Measurements from ENCODE around the gene ZNF460. TPM values are rescaled to one million over a fixed set of nuclear protein-coding genes. Genes with fewer than 3 reads are reported as not detected.

The ZNF460 gene
- total RNA-seq, result 49.9 and 84.8 TPM in 2 replicates

GRCh38 chr19:57280165-57280961 lies at the start of gene ZNF460:
Gene ZNF460 (plus strand): TSS chr19:57280485. CDS start chr19:57280807, 322 bp downstream.

GRCh38 chr19:57240311-57241090 lies 39.8 kb upstream of the ZNF460 start, which contains the start of gene ZNF805:
Gene ZNF805 (plus strand): TSS chr19:57240632. CDS start chr19:57240892, 260 bp downstream.

DNA sequence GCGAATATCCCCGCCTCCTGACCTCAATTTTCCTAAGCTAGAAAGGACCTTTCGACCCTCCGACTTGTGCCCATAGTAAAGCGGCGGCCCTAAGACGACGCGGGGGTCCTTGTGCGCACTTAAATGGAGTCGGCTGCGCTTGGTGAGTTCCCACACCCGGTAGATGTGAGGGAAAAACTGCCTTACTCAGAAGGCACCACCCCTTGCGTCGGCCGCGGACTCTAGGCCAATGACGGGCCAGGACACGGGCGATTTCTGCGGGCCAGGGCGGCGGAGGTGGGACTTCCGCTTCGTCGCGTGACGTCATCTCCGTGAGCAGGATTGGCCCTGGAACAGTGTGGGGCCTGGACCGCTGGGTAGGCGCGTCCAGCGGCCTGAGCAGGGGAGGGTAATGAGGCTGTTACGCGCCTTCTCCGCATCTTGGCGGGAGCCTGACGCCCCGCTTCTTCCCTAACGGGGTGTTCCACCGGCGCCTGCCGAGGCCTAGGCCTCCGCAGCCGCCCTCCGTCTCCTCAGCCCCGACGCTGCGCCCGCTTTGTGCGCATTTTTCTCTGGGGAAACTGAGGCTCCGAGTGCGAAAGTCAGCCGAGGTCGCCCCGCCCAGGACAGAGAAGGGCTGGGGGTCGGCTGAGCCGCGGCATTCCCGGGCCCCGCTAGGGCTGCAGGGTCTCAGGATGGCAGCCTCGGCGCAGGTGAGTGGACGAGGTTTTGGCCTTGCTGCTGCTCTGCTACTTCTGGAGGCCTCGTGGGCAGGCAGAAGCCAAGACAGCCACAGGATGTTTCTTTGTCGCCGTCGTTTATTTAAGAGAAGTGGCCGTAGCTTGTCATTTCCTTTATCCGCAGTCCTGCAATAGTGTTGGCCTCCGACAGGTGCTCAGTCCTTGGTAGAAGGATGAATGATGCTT lies 40.1 kb downstream of the ZNF460 start, which contains the start of gene ZNF543:
ZNF543 (plus strand) TSS at position 293 of the 905 bp plus-strand sequence; CDS start at position 675, 382 bp downstream.

Other genes with a start within 250 kb of the ZNF460 start
- gene USP29, start 160.5 kb upstream of the ZNF460 start, total RNA-seq, result not detected in 2 replicates
- not detected in 2 replicates for gene ZIM3, start 135.3 kb upstream of the ZNF460 start, total RNA-seq
- not detected in 2 replicates for gene DUXA, start 113.0 kb upstream of the ZNF460 start, total RNA-seq
- 23.8 and 29.5 TPM in 2 replicates for gene ZNF264, start 89.0 kb upstream of the ZNF460 start, total RNA-seq
- 0.27 and 0.66 TPM in 2 replicates for gene AURKC, start 49.5 kb upstream of the ZNF460 start, total RNA-seq
- gene ZNF805, start 39.9 kb upstream of the ZNF460 start, total RNA-seq, result 20.1 and 30.9 TPM in 2 replicates
- gene ZNF543, start 40.0 kb downstream of the ZNF460 start, total RNA-seq, result 7.9 and 10.7 TPM in 2 replicates
- 7.6 and 8.9 TPM in 2 replicates for gene ZNF304, start 70.8 kb downstream of the ZNF460 start, total RNA-seq
- 6.5 and 8.8 TPM in 2 replicates for gene TRAPPC2B, start 83.1 kb downstream of the ZNF460 start, total RNA-seq
- 3.6 and 3.7 TPM in 2 replicates for gene ZNF547, start 83.1 kb downstream of the ZNF460 start, total RNA-seq
- gene ZNF548, start 109.4 kb downstream of the ZNF460 start, total RNA-seq, result 12.1 and 18.9 TPM in 2 replicates
- 9.1 and 9.5 TPM in 2 replicates for gene ZNF17, start 130.7 kb downstream of the ZNF460 start, total RNA-seq
- 10.7 and 13.4 TPM in 2 replicates for gene ZNF749, start 154.8 kb downstream of the ZNF460 start, total RNA-seq
- gene VN1R1, start 176.7 kb downstream of the ZNF460 start, total RNA-seq, result 0.18 and 0.56 TPM in 2 replicates
- gene ZNF772, start 197.1 kb downstream of the ZNF460 start, total RNA-seq, result 10.2 and 18.1 TPM in 2 replicates
- gene ZNF419, start 207.3 kb downstream of the ZNF460 start, total RNA-seq, result 7.1 and 9.7 TPM in 2 replicates
- gene ZNF773, start 219.5 kb downstream of the ZNF460 start, total RNA-seq, result 5.8 and 9.9 TPM in 2 replicates
- gene ZNF549, start 246.9 kb downstream of the ZNF460 start, total RNA-seq, result 3.5 and 4.7 TPM in 2 replicates